H9 (cell line): ENCODE data around the gene PPM1H. TPM values are rescaled to one million over a fixed set of nuclear protein-coding genes. Genes with fewer than 3 reads are reported as not detected.

Experiments used
- DNase-seq: peaks from one replicate; pipeline ENCODE4 v3.0.0-alpha.2; 2017
- H2AFZ ChIP-seq: one replicate; pipeline ENCODE4 v1.6.1; 2013; ENCODE audit warnings: mild to moderate bottlenecking, low read length, control low read depth, moderate library complexity
- H2AK5ac ChIP-seq: 2 replicates; pipeline ENCODE4 v1.6.1; 2013; ENCODE audit warnings: low read length, control low read depth, mixed read lengths; ENCODE audit not compliant: insufficient read length
- H2BK120ac ChIP-seq: one replicate; pipeline ENCODE4 v1.6.1; 2013; ENCODE audit warnings: low read depth, mild to moderate bottlenecking, low read length, control low read depth, inconsistent platforms; ENCODE audit not compliant: poor library complexity, severe bottlenecking
- H2BK12ac ChIP-seq: 2 replicates; pipeline ENCODE4 v1.6.1; 2013; ENCODE audit warnings: low read length, control low read depth, mixed read lengths, low read depth; ENCODE audit not compliant: insufficient read length
- H2BK15ac ChIP-seq: 2 replicates; pipeline ENCODE4 v1.6.1; 2013; ENCODE audit warnings: low read depth, low read length, control low read depth
- H2BK20ac ChIP-seq: one replicate; pipeline ENCODE4 v1.6.1; 2013; ENCODE audit warnings: low read depth, mild to moderate bottlenecking, low read length, control low read depth, inconsistent platforms; ENCODE audit not compliant: poor library complexity, severe bottlenecking
- H2BK5ac ChIP-seq: 2 replicates; pipeline ENCODE4 v1.6.1; 2013; ENCODE audit warnings: low read length, control low read depth, mixed read lengths; ENCODE audit not compliant: insufficient read length
- H3K14ac ChIP-seq: 2 replicates; pipeline ENCODE4 v1.6.1; 2013; ENCODE audit warnings: low read length, control low read depth; ENCODE audit not compliant: insufficient read depth
- H3K18ac ChIP-seq: 2 replicates; pipeline ENCODE4 v1.6.1; 2013; ENCODE audit warnings: low read depth, mild to moderate bottlenecking, mixed read lengths, low read length, control low read depth; ENCODE audit not compliant: insufficient read length
- H3K23ac ChIP-seq: 2 replicates; pipeline ENCODE4 v1.6.1; 2013; ENCODE audit warnings: low read length, control low read depth, mixed read lengths, low read depth; ENCODE audit not compliant: insufficient read length
- H3K23me2 ChIP-seq: 2 replicates; pipeline ENCODE4 v1.6.1; 2013; ENCODE audit warnings: low read depth, mild to moderate bottlenecking, mixed read lengths, low read length, control low read depth; ENCODE audit not compliant: insufficient read length, poor library complexity, severe bottlenecking
- H3K27ac ChIP-seq: 2 replicates; pipeline ENCODE4 v1.5.1; 2013; ENCODE audit warnings: low read length, control low read depth, mixed read lengths, low read depth; ENCODE audit not compliant: insufficient read length
- H3K27me3 ChIP-seq: 2 replicates; pipeline ENCODE4 v1.6.1; 2013; ENCODE audit warnings: low read length, control low read depth, inconsistent platforms; ENCODE audit not compliant: insufficient read depth
- H3K4ac ChIP-seq: 2 replicates; pipeline ENCODE4 v1.6.1; 2013; ENCODE audit warnings: low read depth, mild to moderate bottlenecking, control low read depth, inconsistent platforms, low read length, moderate library complexity
- H3K4me1 ChIP-seq: 2 replicates; pipeline ENCODE4 v1.6.1; 2013; ENCODE audit warnings: low read length, control low read depth, inconsistent platforms; ENCODE audit not compliant: insufficient read depth
- H3K4me2 ChIP-seq: 2 replicates; pipeline ENCODE4 v1.6.1; 2013; ENCODE audit warnings: low read length, control low read depth, mixed read lengths; ENCODE audit not compliant: insufficient read length, insufficient read depth
- H3K56ac ChIP-seq: 2 replicates; pipeline ENCODE4 v1.6.1; 2013; ENCODE audit warnings: low read depth, mild to moderate bottlenecking, mixed read lengths, low read length, control low read depth; ENCODE audit not compliant: insufficient read length
- H3K79me1 ChIP-seq: 2 replicates; pipeline ENCODE4 v1.6.1; 2013; ENCODE audit warnings: low read depth, mild to moderate bottlenecking, moderate library complexity, low read length, control low read depth, inconsistent platforms; ENCODE audit not compliant: insufficient read depth, poor library complexity, severe bottlenecking
- H3K79me2 ChIP-seq: 2 replicates; pipeline ENCODE4 v1.6.1; 2013; ENCODE audit warnings: low read length, control low read depth, inconsistent platforms; ENCODE audit not compliant: insufficient read depth
- H3K9ac ChIP-seq: 2 replicates; pipeline ENCODE4 v1.6.1; 2013; ENCODE audit warnings: low read length, control low read depth, mixed read lengths; ENCODE audit not compliant: insufficient read length; ENCODE audit errors: extremely low read depth
- H3K9me3 ChIP-seq: one replicate; pipeline ENCODE4 v1.6.1; 2013; ENCODE audit warnings: low read depth, low read length, inconsistent platforms; ENCODE audit not compliant: control insufficient read depth
- H3T11ph ChIP-seq: one replicate; pipeline ENCODE4 v1.6.1; 2013; ENCODE audit warnings: mild to moderate bottlenecking, low read length, control low read depth, inconsistent platforms
- H4K20me1 ChIP-seq: one replicate; pipeline ENCODE4 v1.6.1; 2013; ENCODE audit not compliant: control insufficient read depth, insufficient read length, insufficient read depth
- H4K5ac ChIP-seq: 2 replicates; pipeline ENCODE4 v1.6.1; 2013; ENCODE audit warnings: low read depth, mild to moderate bottlenecking, mixed read lengths, low read length, control low read depth; ENCODE audit not compliant: insufficient read length
- H4K8ac ChIP-seq: replicated peaks from 2 replicates; pipeline ENCODE4 v1.6.1; 2013; ENCODE audit warnings: low read length, control low read depth, mixed read lengths, low read depth; ENCODE audit not compliant: insufficient read length
- H4K91ac ChIP-seq: 2 replicates; pipeline ENCODE4 v1.6.1; 2013; ENCODE audit warnings: low read depth, mild to moderate bottlenecking, moderate library complexity, mixed read lengths, low read length, control low read depth; ENCODE audit not compliant: insufficient read length
- H3K27ac Mint-ChIP-seq, 3 experiments: 2 replicates in 2 of 3; 3 replicates in 1 of 3; pipeline ENCODE4 v1.8.0; 2020 to 2021; ENCODE audit warnings: mixed read lengths in 3 of 3, mild to moderate bottlenecking in 1 of 3, moderate library complexity in 1 of 3
- H3K27me3 Mint-ChIP-seq: 2 replicates; pipeline ENCODE4 v1.8.0; 2021; ENCODE audit warnings: low read depth, mild to moderate bottlenecking, moderate library complexity, mixed read lengths
- H3K36me3 Mint-ChIP-seq, 3 experiments: 2 replicates in 2 of 3; 3 replicates in 1 of 3; pipeline ENCODE4 v1.8.0; 2020 to 2021; ENCODE audit warnings: low read depth in 3 of 3, mixed read lengths in 3 of 3; ENCODE audit not compliant: insufficient read depth in 1 of 3
- H3K4me1 Mint-ChIP-seq, 2 experiments: 2 replicates each; pipeline ENCODE4 v1.8.0; 2020; ENCODE audit warnings: mixed read lengths in 2 of 2
- H3K4me3 Mint-ChIP-seq, 2 experiments: 2 replicates in 1 of 2; 3 replicates in 1 of 2; pipeline ENCODE4 v1.8.0; 2020 to 2021; ENCODE audit warnings: mild to moderate bottlenecking in 2 of 2, mixed read lengths in 2 of 2, moderate library complexity in 1 of 2
- H3K9me3 Mint-ChIP-seq, 2 experiments: 2 replicates in 1 of 2; 3 replicates in 1 of 2; pipeline ENCODE4 v1.8.0; 2020; ENCODE audit warnings: mild to moderate bottlenecking in 2 of 2, mixed read lengths in 2 of 2, moderate library complexity in 1 of 2
- WGBS: extraction: QIAGEN DNeasy Blood & Tissue Kit; methylation state at CpG from one replicate; pipeline ENCODE4 v1.1.7; 2013; ENCODE audit warnings: missing lambda C conversion rate, low lambda C conversion rate, mixed read lengths; ENCODE audit not compliant: insufficient read length; ENCODE audit errors: extremely low coverage; 5-methylcytosine and 5-hydroxymethylcytosine counted together
- total RNA-seq: library from RNA; stranded (reverse); gene quantifications from 2 replicates; pipeline ENCODE4 v1.2.1, GENCODE V29; 2021
- TF ChIP-seq, protein P1 (sequence below): fragments of 200-600 bp; sonication (generic); conservative IDR thresholded peaks from 3 replicates; pipeline ENCODE4 v1.8.0; 2021; ENCODE audit warnings: antibody characterized with exemption, mild to moderate bottlenecking

PPM1H gene
- total RNA-seq, 1 experiment from 2014 or later = 22.1 TPM

DNA sequence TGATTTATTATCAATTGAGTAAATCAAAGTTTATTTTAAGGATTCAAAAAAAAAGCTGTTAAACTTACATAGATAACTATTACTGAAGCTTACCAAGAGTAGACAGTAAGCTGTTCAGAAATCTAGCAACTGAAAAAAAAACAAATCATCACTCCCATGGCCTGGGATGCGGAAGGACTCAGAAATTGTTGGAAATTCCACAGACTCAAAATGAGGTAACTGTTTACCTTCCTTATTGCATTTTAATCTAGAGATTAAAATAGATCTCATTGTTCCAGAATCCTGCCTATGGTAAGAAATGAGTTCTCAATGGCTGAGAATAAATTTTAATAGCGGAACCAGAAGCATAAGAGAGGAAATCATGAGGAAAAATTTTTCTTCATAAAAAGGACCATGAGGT, 87.2 kb downstream of the PPM1H start:
- Histone ChIP-seq H4K8ac (no peak overlapping the region), H3K9ac (no peak overlapping the region), H4K5ac (no peak overlapping the region), H2BK15ac (no peak overlapping the region), H3K9me3 (no peaks in the 10 kb centered on the region), H3K18ac (no peak overlapping the region), H3K4ac (no peak overlapping the region), H3K14ac (no peak overlapping the region), H2AFZ (no peak overlapping the region), H2AK5ac (no peak overlapping the region), H3T11ph (no peak overlapping the region), H3K23me2 (no peaks in the 10 kb centered on the region), H2BK5ac (no peak overlapping the region), H3K27me3 (no peaks in the 10 kb centered on the region), H4K91ac (no peak overlapping the region), H4K20me1 (no peaks in the 10 kb centered on the region), H2BK12ac (no peak overlapping the region), H3K4me2 (no peak overlapping the region), H3K23ac (no peak overlapping the region), H2BK120ac (no peak overlapping the region), H3K79me2 (peaks cover 2% of the 10 kb centered on the region; the same call in 1 of the 2 replicates), H3K79me1 (peaks cover 2% of the 10 kb centered on the region), H2BK20ac (no peak overlapping the region), H3K27ac (no peak overlapping the region), H3K56ac (no peak overlapping the region), H3K4me1 (peaks cover 5% of the 10 kb centered on the region; the same call in 1 of the 2 replicates)
- TF ChIP-seq, protein P1, sequence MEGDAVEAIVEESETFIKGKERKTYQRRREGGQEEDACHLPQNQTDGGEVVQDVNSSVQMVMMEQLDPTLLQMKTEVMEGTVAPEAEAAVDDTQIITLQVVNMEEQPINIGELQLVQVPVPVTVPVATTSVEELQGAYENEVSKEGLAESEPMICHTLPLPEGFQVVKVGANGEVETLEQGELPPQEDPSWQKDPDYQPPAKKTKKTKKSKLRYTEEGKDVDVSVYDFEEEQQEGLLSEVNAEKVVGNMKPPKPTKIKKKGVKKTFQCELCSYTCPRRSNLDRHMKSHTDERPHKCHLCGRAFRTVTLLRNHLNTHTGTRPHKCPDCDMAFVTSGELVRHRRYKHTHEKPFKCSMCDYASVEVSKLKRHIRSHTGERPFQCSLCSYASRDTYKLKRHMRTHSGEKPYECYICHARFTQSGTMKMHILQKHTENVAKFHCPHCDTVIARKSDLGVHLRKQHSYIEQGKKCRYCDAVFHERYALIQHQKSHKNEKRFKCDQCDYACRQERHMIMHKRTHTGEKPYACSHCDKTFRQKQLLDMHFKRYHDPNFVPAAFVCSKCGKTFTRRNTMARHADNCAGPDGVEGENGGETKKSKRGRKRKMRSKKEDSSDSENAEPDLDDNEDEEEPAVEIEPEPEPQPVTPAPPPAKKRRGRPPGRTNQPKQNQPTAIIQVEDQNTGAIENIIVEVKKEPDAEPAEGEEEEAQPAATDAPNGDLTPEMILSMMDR = no peak
- no peak for DNase-seq
- Mint-ChIP-seq H3K9me3 (no peaks in the 10 kb centered on the region), H3K4me1 (peaks cover 37 to 39% of the 10 kb centered on the region in 2 experiments), H3K27ac (no peak overlapping the region), H3K36me3 (peaks cover 0 to 4% (median 2%) of the 10 kb centered on the region in 3 experiments; a peak in 1 of 7 replicates), H3K27me3 (no peaks in the 10 kb centered on the region), H3K4me3 (no peak overlapping the region)
- WGBS = no CpG with 5 or more reads among the region's 2 CpGs
